WTC11 (cell line): ENCODE results near the gene GATA1. TPM values are rescaled to one million over a fixed set of nuclear protein-coding genes. Genes with fewer than 3 reads are reported as not detected.

Experiments used
- ATAC-seq: fragments of 200-7000 bp; cut with Tn5 transposase; 2 replicates; pipeline ENCODE4 v1.10.0; 2021; ENCODE audit warnings: mild to moderate bottlenecking, moderate library complexity
- CTCF ChIA-PET: fragments of 300-600 bp; sonication (Branson Sonifier 250); formaldehyde crosslinking; loops from one replicate; lab custom pipeline; 2021; ENCODE audit warnings: antibody characterized with exemption; lab: Charles Lee
- POLR2A ChIA-PET: fragments of 350-600 bp; sonication (Branson Sonifier 250); formaldehyde crosslinking; loops from one replicate; lab custom pipeline; 2021; ENCODE audit warnings: antibody characterized with exemption; lab: Charles Lee
- DNase-seq: peaks from one replicate; pipeline ENCODE4 v3.0.0; 2021; ENCODE audit warnings: low spot score
- H3K27ac Mint-ChIP-seq: 2 replicates; pipeline ENCODE4 v1.8.0; 2021; ENCODE audit warnings: mixed read lengths
- H3K27me3 Mint-ChIP-seq: 2 replicates; pipeline ENCODE4 v1.8.0; 2021; ENCODE audit warnings: low read depth, mild to moderate bottlenecking, moderate library complexity, mixed read lengths
- H3K36me3 Mint-ChIP-seq: 2 replicates; pipeline ENCODE4 v1.8.0; 2021; ENCODE audit warnings: mixed read lengths
- H3K4me1 Mint-ChIP-seq: 2 replicates; pipeline ENCODE4 v1.8.0; 2022; ENCODE audit warnings: mixed read lengths
- H3K4me3 Mint-ChIP-seq: 2 replicates; pipeline ENCODE4 v1.8.0; 2021; ENCODE audit warnings: mild to moderate bottlenecking, moderate library complexity, mixed read lengths
- H3K9me3 Mint-ChIP-seq: 2 replicates; pipeline ENCODE4 v1.8.0; 2021; ENCODE audit warnings: mixed read lengths
- CREM ChIP-seq: sonication (generic); formaldehyde crosslinking; IDR thresholded peaks from 2 replicates; pipeline ENCODE4 v1.8.1; 2022; ENCODE audit warnings: mild to moderate bottlenecking, missing genetic modification reagents, moderate library complexity
- HMGA2 ChIP-seq: fragments of 250-450 bp; sonication (Bioruptor Pico); IDR thresholded peaks from 2 replicates; pipeline ENCODE4 v1.4.0; 2021; ENCODE audit warnings: mild to moderate bottlenecking, moderate library complexity
- NR3C1 ChIP-seq: sonication (generic); formaldehyde crosslinking; conservative IDR thresholded peaks from 2 replicates; pipeline ENCODE4 v1.8.1; 2023; ENCODE audit warnings: low read depth, mild to moderate bottlenecking, missing genetic modification reagents
- PRRX2 ChIP-seq: fragments of 250-450 bp; sonication (Bioruptor Pico); IDR thresholded peaks from 2 replicates; pipeline ENCODE4 v1.8.0; 2021; ENCODE audit warnings: mild to moderate bottlenecking
- TEAD4 ChIP-seq: sonication (generic); formaldehyde crosslinking; IDR thresholded peaks from 2 replicates; pipeline ENCODE4 v1.8.0; 2022; ENCODE audit warnings: mild to moderate bottlenecking, missing genetic modification reagents
- TP53 ChIP-seq: sonication (generic); formaldehyde crosslinking; IDR thresholded peaks from 2 replicates; pipeline ENCODE4 v1.8.1; 2023; ENCODE audit warnings: mild to moderate bottlenecking, missing genetic modification reagents
- ZNF671 ChIP-seq: fragments of 250-450 bp; sonication (Bioruptor Pico); IDR thresholded peaks from 2 replicates; pipeline ENCODE4 v1.8.0; 2021; ENCODE audit warnings: mild to moderate bottlenecking
- total RNA-seq: library from RNA; stranded (reverse); gene quantifications from 3 replicates; pipeline ENCODE4 v1.2.3, GENCODE V29; 2021
- TF ChIP-seq, protein P1 (sequence below): sonication (generic); formaldehyde crosslinking; IDR thresholded peaks from 2 replicates; pipeline ENCODE4 v1.8.0; 2022; ENCODE audit warnings: missing genetic modification reagents
- TF ChIP-seq, protein P2 (sequence below): sonication (generic); formaldehyde crosslinking; IDR thresholded peaks from 2 replicates; pipeline ENCODE4 v1.8.1; 2023; ENCODE audit warnings: mild to moderate bottlenecking, missing genetic modification reagents
- TF ChIP-seq, protein P3 (sequence below): fragments of 250-450 bp; sonication (Bioruptor Pico); conservative IDR thresholded peaks from 2 replicates; pipeline ENCODE4 v1.9.0; 2021; ENCODE audit warnings: mild to moderate bottlenecking
- TF ChIP-seq, protein P4 (sequence below): sonication (generic); formaldehyde crosslinking; IDR thresholded peaks from 2 replicates; pipeline ENCODE4 v1.8.1; 2022; ENCODE audit warnings: mild to moderate bottlenecking, missing genetic modification reagents, moderate library complexity, borderline replicate concordance
- TF ChIP-seq, protein P5 (sequence below): fragments of 250-450 bp; sonication (Bioruptor Pico); IDR thresholded peaks from 2 replicates; pipeline ENCODE4 v2.1.2; 2022; ENCODE audit warnings: mild to moderate bottlenecking, moderate library complexity
- TF ChIP-seq, protein P6 (sequence below): sonication (generic); formaldehyde crosslinking; IDR thresholded peaks from 2 replicates; pipeline ENCODE4 v1.8.1; 2022; ENCODE audit warnings: low read depth, mild to moderate bottlenecking, moderate library complexity, missing genetic modification reagents, borderline replicate concordance
- TF ChIP-seq, protein P7 (sequence below): sonication (generic); formaldehyde crosslinking; conservative IDR thresholded peaks from 2 replicates; pipeline ENCODE4 v1.8.1; 2023; ENCODE audit warnings: mild to moderate bottlenecking, low read depth, missing genetic modification reagents, moderate library complexity

GATA1 gene
- total RNA-seq, 1 experiment from 2014 or later, result 0.26 TPM

DNA sequence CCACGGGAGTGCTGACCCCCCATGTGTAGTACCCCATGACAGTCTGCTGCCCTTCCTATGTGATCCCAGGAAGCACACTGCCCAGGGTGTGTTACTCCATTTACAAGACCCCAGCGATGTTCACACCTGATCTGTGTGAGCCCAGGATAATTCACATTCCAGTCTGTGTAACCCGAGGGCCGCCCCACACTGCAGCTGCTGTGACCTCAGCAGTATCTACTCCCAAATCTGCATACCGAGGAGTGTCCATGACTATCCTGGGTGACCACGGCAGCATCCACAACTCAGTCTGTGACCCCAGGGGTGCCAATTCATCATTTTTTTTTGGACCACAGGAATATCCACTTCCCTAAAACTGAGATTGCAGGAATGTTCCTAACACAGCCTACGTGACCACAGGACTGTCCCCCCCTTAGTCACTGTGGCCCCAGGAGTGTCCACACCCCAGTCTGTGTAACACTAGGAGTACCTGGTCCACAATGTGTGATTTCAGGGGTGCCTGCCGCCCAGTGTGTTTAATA, 32.6 kb upstream of the GATA1 start (continued):
- TF ChIP-seq, protein P1, sequence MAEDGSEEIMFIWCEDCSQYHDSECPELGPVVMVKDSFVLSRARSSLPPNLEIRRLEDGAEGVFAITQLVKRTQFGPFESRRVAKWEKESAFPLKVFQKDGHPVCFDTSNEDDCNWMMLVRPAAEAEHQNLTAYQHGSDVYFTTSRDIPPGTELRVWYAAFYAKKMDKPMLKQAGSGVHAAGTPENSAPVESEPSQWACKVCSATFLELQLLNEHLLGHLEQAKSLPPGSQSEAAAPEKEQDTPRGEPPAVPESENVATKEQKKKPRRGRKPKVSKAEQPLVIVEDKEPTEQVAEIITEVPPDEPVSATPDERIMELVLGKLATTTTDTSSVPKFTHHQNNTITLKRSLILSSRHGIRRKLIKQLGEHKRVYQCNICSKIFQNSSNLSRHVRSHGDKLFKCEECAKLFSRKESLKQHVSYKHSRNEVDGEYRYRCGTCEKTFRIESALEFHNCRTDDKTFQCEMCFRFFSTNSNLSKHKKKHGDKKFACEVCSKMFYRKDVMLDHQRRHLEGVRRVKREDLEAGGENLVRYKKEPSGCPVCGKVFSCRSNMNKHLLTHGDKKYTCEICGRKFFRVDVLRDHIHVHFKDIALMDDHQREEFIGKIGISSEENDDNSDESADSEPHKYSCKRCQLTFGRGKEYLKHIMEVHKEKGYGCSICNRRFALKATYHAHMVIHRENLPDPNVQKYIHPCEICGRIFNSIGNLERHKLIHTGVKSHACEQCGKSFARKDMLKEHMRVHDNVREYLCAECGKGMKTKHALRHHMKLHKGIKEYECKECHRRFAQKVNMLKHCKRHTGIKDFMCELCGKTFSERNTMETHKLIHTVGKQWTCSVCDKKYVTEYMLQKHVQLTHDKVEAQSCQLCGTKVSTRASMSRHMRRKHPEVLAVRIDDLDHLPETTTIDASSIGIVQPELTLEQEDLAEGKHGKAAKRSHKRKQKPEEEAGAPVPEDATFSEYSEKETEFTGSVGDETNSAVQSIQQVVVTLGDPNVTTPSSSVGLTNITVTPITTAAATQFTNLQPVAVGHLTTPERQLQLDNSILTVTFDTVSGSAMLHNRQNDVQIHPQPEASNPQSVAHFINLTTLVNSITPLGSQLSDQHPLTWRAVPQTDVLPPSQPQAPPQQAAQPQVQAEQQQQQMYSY (CRISPR knock-in tag), result no peak

DNA sequence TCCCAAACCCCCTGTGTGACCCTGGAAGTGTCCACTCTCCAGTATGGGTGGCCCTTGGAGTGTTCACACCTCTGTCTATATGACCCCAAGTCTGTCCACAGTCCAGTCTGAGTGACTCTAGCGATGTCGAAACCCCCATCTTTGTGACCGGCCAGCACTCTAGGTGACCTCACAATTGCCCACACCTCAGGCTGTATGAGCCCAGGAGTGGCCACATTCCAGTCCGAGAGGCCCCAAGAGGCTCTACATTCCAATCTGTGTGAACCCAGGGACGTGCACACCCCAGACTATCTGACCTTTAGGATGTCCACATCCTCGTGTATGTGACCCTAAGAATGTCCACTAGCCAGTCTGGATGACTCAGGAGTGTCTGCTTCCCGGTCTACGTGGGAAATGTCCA, 32.2 kb upstream of the GATA1 start:
- Mint-ChIP-seq H3K9me3 (no peaks in the 10 kb centered on the region), H3K27ac (no peak overlapping the region)
- ATAC-seq, result no peak
- no peak for DNase-seq
- TF ChIP-seq NR3C1 (CRISPR knock-in tag) (no peak), TEAD4 (CRISPR knock-in tag) (no peak), PRRX2 (CRISPR knock-in tag) (no peak), CREM (CRISPR knock-in tag) (no peak), TP53 (CRISPR knock-in tag) (no peak), ZNF671 (CRISPR knock-in tag) (no peak), HMGA2 (no peak)
- TF ChIP-seq, protein P2, sequence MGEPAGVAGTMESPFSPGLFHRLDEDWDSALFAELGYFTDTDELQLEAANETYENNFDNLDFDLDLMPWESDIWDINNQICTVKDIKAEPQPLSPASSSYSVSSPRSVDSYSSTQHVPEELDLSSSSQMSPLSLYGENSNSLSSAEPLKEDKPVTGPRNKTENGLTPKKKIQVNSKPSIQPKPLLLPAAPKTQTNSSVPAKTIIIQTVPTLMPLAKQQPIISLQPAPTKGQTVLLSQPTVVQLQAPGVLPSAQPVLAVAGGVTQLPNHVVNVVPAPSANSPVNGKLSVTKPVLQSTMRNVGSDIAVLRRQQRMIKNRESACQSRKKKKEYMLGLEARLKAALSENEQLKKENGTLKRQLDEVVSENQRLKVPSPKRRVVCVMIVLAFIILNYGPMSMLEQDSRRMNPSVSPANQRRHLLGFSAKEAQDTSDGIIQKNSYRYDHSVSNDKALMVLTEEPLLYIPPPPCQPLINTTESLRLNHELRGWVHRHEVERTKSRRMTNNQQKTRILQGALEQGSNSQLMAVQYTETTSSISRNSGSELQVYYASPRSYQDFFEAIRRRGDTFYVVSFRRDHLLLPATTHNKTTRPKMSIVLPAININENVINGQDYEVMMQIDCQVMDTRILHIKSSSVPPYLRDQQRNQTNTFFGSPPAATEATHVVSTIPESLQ, result no peak
- TF ChIP-seq, protein P3, sequence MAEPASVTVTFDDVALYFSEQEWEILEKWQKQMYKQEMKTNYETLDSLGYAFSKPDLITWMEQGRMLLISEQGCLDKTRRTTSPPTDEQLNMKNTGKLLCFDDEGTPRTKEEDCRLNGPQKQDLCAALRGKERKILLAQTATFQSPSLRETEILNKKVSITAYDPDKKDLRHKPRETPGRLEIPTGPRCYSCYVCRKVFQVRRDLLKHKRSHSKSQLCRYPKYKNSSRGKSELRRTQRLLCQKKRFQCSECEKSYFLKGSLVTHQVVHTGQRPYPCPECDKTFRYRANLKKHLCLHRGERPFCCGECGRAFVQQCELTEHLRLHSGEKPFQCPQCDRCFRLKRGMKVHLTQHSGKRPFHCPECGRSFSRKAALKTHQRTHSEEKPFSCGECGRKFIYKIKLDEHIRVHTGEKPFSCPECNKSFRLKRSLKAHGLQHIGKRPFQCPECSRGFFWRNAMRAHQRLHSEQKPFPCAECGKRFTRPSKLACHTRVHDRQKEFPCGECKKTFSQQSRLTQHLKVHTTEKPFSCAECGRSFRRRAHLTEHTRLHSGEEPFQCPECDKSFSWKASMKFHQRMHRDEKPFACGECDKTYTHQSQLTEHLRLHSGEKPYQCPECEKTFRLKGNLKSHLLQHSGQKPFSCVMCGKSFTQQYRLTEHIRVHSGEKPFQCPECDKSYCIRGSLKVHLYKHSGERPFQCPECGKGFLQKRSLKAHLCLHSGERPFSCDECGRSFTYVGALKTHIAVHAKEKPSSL (CRISPR knock-in tag), result no peak
- TF ChIP-seq, protein P4, sequence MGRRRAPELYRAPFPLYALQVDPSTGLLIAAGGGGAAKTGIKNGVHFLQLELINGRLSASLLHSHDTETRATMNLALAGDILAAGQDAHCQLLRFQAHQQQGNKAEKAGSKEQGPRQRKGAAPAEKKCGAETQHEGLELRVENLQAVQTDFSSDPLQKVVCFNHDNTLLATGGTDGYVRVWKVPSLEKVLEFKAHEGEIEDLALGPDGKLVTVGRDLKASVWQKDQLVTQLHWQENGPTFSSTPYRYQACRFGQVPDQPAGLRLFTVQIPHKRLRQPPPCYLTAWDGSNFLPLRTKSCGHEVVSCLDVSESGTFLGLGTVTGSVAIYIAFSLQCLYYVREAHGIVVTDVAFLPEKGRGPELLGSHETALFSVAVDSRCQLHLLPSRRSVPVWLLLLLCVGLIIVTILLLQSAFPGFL (CRISPR knock-in tag), result no peak
- TF ChIP-seq, protein P5, sequence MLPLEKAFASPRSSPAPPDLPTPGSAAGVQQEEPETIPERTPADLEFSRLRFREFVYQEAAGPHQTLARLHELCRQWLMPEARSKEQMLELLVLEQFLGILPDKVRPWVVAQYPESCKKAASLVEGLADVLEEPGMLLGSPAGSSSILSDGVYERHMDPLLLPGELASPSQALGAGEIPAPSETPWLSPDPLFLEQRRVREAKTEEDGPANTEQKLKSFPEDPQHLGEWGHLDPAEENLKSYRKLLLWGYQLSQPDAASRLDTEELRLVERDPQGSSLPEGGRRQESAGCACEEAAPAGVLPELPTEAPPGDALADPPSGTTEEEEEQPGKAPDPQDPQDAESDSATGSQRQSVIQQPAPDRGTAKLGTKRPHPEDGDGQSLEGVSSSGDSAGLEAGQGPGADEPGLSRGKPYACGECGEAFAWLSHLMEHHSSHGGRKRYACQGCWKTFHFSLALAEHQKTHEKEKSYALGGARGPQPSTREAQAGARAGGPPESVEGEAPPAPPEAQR (CRISPR knock-in tag), result no peak
- TF ChIP-seq, protein P6, sequence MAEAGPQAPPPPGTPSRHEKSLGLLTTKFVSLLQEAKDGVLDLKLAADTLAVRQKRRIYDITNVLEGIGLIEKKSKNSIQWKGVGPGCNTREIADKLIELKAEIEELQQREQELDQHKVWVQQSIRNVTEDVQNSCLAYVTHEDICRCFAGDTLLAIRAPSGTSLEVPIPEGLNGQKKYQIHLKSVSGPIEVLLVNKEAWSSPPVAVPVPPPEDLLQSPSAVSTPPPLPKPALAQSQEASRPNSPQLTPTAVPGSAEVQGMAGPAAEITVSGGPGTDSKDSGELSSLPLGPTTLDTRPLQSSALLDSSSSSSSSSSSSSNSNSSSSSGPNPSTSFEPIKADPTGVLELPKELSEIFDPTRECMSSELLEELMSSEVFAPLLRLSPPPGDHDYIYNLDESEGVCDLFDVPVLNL (CRISPR knock-in tag), result no peak
- TF ChIP-seq, protein P7, sequence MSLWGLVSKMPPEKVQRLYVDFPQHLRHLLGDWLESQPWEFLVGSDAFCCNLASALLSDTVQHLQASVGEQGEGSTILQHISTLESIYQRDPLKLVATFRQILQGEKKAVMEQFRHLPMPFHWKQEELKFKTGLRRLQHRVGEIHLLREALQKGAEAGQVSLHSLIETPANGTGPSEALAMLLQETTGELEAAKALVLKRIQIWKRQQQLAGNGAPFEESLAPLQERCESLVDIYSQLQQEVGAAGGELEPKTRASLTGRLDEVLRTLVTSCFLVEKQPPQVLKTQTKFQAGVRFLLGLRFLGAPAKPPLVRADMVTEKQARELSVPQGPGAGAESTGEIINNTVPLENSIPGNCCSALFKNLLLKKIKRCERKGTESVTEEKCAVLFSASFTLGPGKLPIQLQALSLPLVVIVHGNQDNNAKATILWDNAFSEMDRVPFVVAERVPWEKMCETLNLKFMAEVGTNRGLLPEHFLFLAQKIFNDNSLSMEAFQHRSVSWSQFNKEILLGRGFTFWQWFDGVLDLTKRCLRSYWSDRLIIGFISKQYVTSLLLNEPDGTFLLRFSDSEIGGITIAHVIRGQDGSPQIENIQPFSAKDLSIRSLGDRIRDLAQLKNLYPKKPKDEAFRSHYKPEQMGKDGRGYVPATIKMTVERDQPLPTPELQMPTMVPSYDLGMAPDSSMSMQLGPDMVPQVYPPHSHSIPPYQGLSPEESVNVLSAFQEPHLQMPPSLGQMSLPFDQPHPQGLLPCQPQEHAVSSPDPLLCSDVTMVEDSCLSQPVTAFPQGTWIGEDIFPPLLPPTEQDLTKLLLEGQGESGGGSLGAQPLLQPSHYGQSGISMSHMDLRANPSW (CRISPR knock-in tag), result no peak
- TF ChIP-seq, all 79 proteins: peak for 0
- H3K4me3 Mint-ChIP-seq, result no peak overlapping the region
- CTCF ChIA-PET, result no interaction called here
- H3K36me3 Mint-ChIP-seq, result no peaks in the 10 kb centered on the region
- POLR2A ChIA-PET, result no interaction called here
- H3K4me1 Mint-ChIP-seq, result no peaks in the 10 kb centered on the region
- H3K27me3 Mint-ChIP-seq, result no peaks in the 10 kb centered on the region
